Lung (tissue), 12 donors: ENCODE measurements around the gene CDH24. TPM values are rescaled to one million over a fixed set of nuclear protein-coding genes. Genes with fewer than 3 reads are reported as not detected.

Source experiments
- ATAC-seq: fragments of 200-7000 bp; cut with Tn5 transposase; one replicate; pipeline ENCODE4 v1.9.1; 2020; ENCODE audit warnings: moderate number of reproducible peaks; ENCODE audit not compliant: insufficient read depth, low FRiP score
- DNase-seq, 3 donors: peaks; one replicate each; pipeline ENCODE4 v3.0.0-alpha.2; 2013 to 2017
- H3K27ac ChIP-seq, 2 donors: one replicate each; pipeline ENCODE4 v1.5.1; 2013; ENCODE audit warnings: mild to moderate bottlenecking in 2 of 2, moderate library complexity in 2 of 2, control low read depth in 1 of 2, inconsistent platforms in 1 of 2, low read depth in 1 of 2, low read length in 1 of 2
- H3K27me3 ChIP-seq, 3 donors: one replicate each; pipeline ENCODE4 v1.5.1; 2013; ENCODE audit warnings: low read length in 2 of 3; ENCODE audit not compliant: control insufficient read depth in 3 of 3, insufficient read depth in 3 of 3
- H3K36me3 ChIP-seq, 4 donors: one replicate each; pipeline ENCODE4 v1.5.1; 2013; ENCODE audit warnings: low read length in 4 of 4, mild to moderate bottlenecking in 1 of 4, moderate library complexity in 1 of 4; ENCODE audit not compliant: control insufficient read depth in 4 of 4, insufficient read depth in 4 of 4
- H3K4me1 ChIP-seq, 5 donors: one replicate each; pipeline ENCODE4 v1.5.1; 2013; ENCODE audit warnings: low read length in 5 of 5, mild to moderate bottlenecking in 2 of 5, moderate library complexity in 1 of 5; ENCODE audit not compliant: control insufficient read depth in 5 of 5, insufficient read depth in 5 of 5
- H3K4me3 ChIP-seq: one replicate; pipeline ENCODE4 v1.5.1; 2013; ENCODE audit warnings: mild to moderate bottlenecking, control low read depth, moderate library complexity
- H3K9ac ChIP-seq, 2 donors: one replicate each; pipeline ENCODE4 v1.5.1; 2013; ENCODE audit warnings: low read length in 2 of 2, control low read depth in 1 of 2; ENCODE audit not compliant: insufficient read depth in 1 of 2
- H3K9me3 ChIP-seq, 4 donors: one replicate each; pipeline ENCODE4 v1.5.1; 2013; ENCODE audit warnings: low read length in 3 of 4, mild to moderate bottlenecking in 1 of 4, moderate library complexity in 1 of 4; ENCODE audit not compliant: control insufficient read depth in 4 of 4, insufficient read depth in 3 of 4
- WGBS, 2 donors: extraction: QIAGEN DNeasy Blood & Tissue Kit; methylation state at CpG; one replicate each; pipeline ENCODE4 v1.1.7; 2013; 5-methylcytosine and 5-hydroxymethylcytosine counted together
- polyA plus RNA-seq, 2 donors: library from polyadenylated mRNA; stranded (reverse); fragments of 200-250 nt; gene quantifications; one replicate each; pipeline ENCODE4 v1.2.1, GENCODE V29; 2013
- total RNA-seq, 2 donors: library from RNA; depleted of rRNA in 1 of 2; stranded (reverse); fragments of >200 nt in 1 of 2; gene quantifications; one replicate each; pipeline ENCODE4 v1.2.1, GENCODE V29; 2014 to 2021
- TF ChIP-seq, protein P1 (sequence below): IDR thresholded peaks from 2 replicates; pipeline ENCODE4 v1.5.1; 2012; ENCODE audit warnings: mild to moderate bottlenecking; ENCODE audit errors: control extremely low read depth, extremely low read depth
- donor health status: control.
- donor health status: control.
- donor health status: Bipolar disorder and iron deficiency.
- donor health status: healthy.
- donor health status: DM: yes; HTN: yes; CAD: no.

Gene CDH24
- total and polyA plus RNA-seq, 4 donors, result 2.0 to 4.8 (median 4.4) TPM

DNA sequence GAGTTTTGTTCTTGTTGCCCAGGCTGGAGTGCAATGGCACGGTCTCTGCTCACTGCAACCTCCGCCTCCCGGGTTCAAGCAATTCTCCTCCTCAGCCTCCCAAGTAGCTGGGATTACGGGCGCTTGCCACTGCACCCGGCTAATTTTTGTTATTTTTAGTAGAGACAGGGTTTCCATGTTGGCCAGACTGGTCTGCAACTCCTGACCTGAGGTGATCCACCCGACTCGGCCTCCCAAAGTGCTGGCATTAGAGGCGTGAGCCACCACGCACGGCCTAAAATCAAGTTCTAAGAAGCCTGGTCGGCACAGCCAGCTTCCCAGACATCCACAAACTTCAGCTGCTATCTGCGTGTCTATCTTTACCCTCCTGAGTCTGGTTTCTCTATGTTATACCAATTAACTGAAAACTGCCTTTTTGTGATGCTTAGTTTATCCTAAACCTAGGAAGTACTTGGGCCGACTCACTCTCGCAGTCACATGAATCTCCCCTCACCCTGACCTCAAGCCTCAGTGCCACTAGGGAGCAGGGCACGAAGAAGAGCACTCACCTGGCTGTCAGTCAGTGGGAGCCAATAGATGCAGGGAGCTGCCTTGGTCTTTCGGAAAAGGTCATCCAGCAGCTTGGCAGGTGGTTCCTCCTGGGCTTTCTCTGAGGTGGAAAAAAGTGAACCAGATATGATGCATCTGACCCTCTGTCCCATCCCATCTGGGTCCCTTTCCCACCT lies 3.4 kb upstream of the CDH24 start:
- TF ChIP-seq, protein P1, sequence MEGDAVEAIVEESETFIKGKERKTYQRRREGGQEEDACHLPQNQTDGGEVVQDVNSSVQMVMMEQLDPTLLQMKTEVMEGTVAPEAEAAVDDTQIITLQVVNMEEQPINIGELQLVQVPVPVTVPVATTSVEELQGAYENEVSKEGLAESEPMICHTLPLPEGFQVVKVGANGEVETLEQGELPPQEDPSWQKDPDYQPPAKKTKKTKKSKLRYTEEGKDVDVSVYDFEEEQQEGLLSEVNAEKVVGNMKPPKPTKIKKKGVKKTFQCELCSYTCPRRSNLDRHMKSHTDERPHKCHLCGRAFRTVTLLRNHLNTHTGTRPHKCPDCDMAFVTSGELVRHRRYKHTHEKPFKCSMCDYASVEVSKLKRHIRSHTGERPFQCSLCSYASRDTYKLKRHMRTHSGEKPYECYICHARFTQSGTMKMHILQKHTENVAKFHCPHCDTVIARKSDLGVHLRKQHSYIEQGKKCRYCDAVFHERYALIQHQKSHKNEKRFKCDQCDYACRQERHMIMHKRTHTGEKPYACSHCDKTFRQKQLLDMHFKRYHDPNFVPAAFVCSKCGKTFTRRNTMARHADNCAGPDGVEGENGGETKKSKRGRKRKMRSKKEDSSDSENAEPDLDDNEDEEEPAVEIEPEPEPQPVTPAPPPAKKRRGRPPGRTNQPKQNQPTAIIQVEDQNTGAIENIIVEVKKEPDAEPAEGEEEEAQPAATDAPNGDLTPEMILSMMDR, result no peak
- Histone ChIP-seq H3K27ac (no peak overlapping the region), H3K36me3 (peaks cover 17 to 47% (median 41%) of the 10 kb centered on the region in 4 donors), H3K9ac (no peak overlapping the region), H3K9me3 (no peaks in the 10 kb centered on the region), H3K4me1 (peaks cover 2 to 22% (median 8%) of the 10 kb centered on the region in 5 donors), H3K27me3 (no peaks in the 10 kb centered on the region), H3K4me3 (no peak overlapping the region)
- ATAC-seq (no peak), DNase-seq (no peak)
- WGBS, 2 donors, result 94 to 96% methylated on average over 17 of the region's 17 CpGs

DNA sequence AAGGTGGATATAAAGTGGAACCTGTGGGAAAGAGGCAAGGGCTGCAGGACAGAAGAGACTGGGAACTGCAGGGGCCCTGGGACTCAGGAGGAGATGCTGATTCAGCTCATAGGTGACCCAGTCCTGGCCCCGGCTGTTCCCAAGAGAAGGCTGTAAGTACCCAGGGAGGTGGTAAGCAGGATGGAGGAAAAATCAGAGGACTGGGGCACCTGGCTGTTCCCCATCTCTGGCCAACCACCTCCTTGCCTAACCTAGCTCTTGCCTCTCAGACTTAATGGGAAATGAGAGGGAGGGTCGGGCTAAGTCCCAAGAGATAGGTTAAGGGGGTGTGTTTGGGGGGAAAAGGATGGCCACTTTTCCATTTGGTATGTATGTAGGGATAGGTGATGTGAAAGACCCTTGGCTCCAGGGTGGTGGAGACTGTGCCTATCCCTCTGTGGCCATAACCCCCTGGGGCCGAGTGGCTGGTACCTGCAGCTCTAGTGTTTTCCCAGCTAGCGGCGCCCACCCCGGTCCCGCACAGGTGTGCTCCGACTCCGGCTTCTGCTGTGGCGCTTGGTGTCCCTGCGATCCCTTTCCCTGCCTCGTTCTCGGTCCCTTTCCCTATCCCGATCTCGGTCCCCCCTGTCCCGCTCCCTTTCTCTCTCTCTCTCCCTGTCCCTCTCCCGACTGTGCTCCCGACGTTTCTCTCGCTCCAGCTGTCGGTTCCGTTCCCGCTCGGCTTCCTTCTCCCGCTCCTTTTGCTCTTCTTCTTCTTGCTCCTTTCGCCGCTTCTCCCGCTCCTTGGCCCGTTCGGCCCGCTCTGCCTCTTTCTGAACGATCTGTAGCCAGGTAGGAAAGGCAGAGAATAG lies 1.6 kb upstream of the CDH24 start:
- peak in 1 of 3 donors; percentile 12 for DNase-seq
- H3K27me3 ChIP-seq, result no peaks in the 10 kb centered on the region
- H3K9ac ChIP-seq, result no peak overlapping the region
- H3K36me3 ChIP-seq, result peaks cover 16 to 42% (median 33%) of the 10 kb centered on the region in 4 donors
- WGBS, 2 donors, result 91 to 92% methylated on average over 32 of the region's 32 CpGs
- H3K9me3 ChIP-seq, result no peaks in the 10 kb centered on the region
- TF ChIP-seq, protein P1, result no peak
- H3K27ac ChIP-seq, result no peak overlapping the region
- H3K4me1 ChIP-seq, result peaks cover 2 to 25% (median 8%) of the 10 kb centered on the region in 5 donors
- H3K4me3 ChIP-seq, result no peak overlapping the region
- ATAC-seq, result no peak

DNA sequence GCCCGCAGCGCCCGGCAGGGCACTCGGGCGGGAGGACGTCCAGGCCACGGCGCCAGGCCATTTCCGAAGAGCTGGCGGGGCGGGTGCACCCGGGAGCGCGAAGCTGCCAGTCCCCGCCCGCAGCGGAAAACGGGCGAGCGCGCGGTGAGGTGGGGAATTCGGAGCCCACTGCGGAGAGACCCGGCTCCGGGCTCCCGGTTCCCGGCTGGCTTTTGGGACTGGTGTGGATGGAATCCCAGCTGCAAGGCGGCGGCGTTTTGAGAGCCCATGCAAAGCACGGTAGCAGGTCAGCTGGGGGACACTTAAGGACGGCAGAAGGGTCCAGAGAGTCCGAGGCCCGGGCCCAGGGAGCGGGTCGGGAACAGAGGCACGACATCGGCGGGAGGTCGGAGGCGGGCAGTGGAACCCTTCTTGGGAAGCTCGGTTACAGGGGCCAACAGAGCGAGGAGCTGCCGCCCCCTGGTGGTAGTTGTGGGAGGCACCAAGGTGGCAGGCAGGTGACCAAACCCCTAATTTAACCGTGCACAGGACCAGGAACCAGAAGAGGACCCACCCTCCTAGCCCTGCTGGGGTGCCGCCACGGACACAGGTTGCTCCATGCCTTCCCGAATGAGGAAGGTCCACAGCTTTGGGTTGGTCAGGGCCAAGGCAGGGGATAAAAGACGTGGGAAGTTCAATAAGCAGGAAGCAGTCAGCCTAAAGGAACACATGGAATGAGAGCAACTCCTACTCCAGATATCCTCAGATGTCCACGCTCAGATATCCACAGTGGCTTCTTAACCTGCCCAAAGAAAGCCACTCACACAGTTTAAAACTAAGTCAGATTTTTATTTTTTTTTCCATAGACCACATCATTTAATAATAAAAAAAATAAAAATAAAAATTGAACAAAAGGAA lies 685 bp upstream of the CDH24 start:
- DNase-seq (peak; percentile 92 to 93 (median 92)), ATAC-seq (peak; percentile 80)
- peaks cover 9 to 35% (median 24%) of the 10 kb centered on the region in 4 donors for H3K36me3 ChIP-seq
- H3K9me3 ChIP-seq, result no peaks in the 10 kb centered on the region
- H3K27ac ChIP-seq, result peak overlapping the region in 1 of 2 donors; percentile 55
- peak overlapping the region; percentile 51 for H3K4me3 ChIP-seq
- 1% methylated on average over 50 to 51 of the region's 51 CpGs for WGBS, 2 donors
- H3K9ac ChIP-seq, result no peak overlapping the region
- peaks cover 2 to 25% (median 8%) of the 10 kb centered on the region in 5 donors for H3K4me1 ChIP-seq
- TF ChIP-seq, protein P1, result peak; percentile 91
- H3K27me3 ChIP-seq, result no peaks in the 10 kb centered on the region
